Vagina (tissue), 2 donors: ENCODE results near the gene PPP4R1. TPM values are rescaled to one million over a fixed set of nuclear protein-coding genes. Genes with fewer than 3 reads are reported as not detected.

Experiments used
- DNase-seq, 2 donors: peaks; one replicate each; pipeline ENCODE4 v3.0.0-alpha.2; 2017; ENCODE audit errors: extremely low spot score in 2 of 2
- H3K27ac ChIP-seq: fragments of 200-600 bp; sonication (generic); one replicate; pipeline ENCODE4 v1.5.1; 2019
- H3K27me3 ChIP-seq: fragments of 200-600 bp; sonication (generic); one replicate; pipeline ENCODE4 v1.5.1; 2019
- H3K36me3 ChIP-seq, 2 donors: fragments of 200-600 bp; sonication (generic); one replicate each; pipeline ENCODE4 v1.5.1; 2017 to 2019
- H3K4me1 ChIP-seq: fragments of 200-600 bp; sonication (generic); one replicate; pipeline ENCODE4 v1.5.1; 2019
- H3K4me3 ChIP-seq, 2 donors: fragments of 200-600 bp; sonication (generic); 1 replicate in 1 of 2; 2 replicates in 1 of 2; pipeline ENCODE4 v1.5.1; 2016 to 2019
- H3K9me3 ChIP-seq: fragments of 200-600 bp; sonication (generic); one replicate; pipeline ENCODE4 v1.5.1; 2019
- CTCF ChIP-seq, 3 experiments: fragments of 450-650 bp in 2 of 3; fragments of 200-600 bp in 1 of 3; sonication (generic) in 1 of 3; IDR thresholded peaks; one replicate each; pipeline ENCODE4 v1.5.1; 2017 to 2019; ENCODE audit warnings: antibody characterized with exemption in 3 of 3, mild to moderate bottlenecking in 2 of 3, moderate library complexity in 2 of 3
- POLR2A ChIP-seq, 2 donors: fragments of 450-650 bp; IDR thresholded peaks; one replicate each; pipeline ENCODE4 v1.6.1; 2017; ENCODE audit warnings: antibody characterized with exemption in 2 of 2, mild to moderate bottlenecking in 2 of 2, moderate library complexity in 2 of 2
- POLR2AphosphoS5 ChIP-seq, 2 donors: sonication (generic); formaldehyde crosslinking; IDR thresholded peaks; one replicate each; pipeline ENCODE4 v1.9.0; 2017; ENCODE audit warnings: antibody characterized with exemption in 2 of 2, mild to moderate bottlenecking in 2 of 2, low read depth in 1 of 2; ENCODE audit not compliant: insufficient read depth in 1 of 2
- intact Hi-C: fragments of 100-400 bp; cut with DNase I; formaldehyde crosslinking; loops from one replicate; pipeline ENCODE4 v1.15.1; 2023
- total RNA-seq: library from RNA; depleted of rRNA; stranded (reverse); fragments of >200 nt; gene quantifications from one replicate; pipeline ENCODE4 v1.2.3, GENCODE V29; 2016

Gene PPP4R1
- total RNA-seq, 1 donor from 2014 or later = 127 TPM

DNA sequence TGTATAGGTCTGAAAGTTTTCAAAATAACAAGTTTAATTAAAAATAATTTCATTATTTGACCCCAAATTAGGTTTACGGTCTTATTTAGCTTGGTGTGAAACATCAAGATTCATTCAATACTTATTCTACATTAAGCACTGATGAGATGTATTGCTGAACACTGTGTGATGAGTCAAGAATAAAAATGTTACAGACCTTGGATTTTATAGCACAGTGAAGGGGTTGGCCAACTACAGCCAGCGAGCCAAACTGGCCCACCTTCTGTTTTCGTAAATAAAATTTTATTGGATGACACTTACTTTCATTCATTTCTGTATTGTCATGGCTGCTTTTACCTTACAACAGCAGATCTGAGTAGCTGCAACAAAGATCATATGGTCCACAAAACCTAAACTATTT lies 8.3 kb downstream of the PPP4R1 start:
- no peak for TF ChIP-seq POLR2A (IDR thresholded peaks at IDR 0.05)
- TF ChIP-seq CTCF (IDR thresholded peaks at IDR 0.05) = no peak
- no peak for TF ChIP-seq POLR2AphosphoS5 (IDR thresholded peaks at IDR 0.05; ENCODE audit: insufficient read depth in 1 of 2, low read depth in 1 of 2)

GRCh38 chr18:9604348-9604747 lies 10.0 kb downstream of the PPP4R1 start:
- no peak for TF ChIP-seq POLR2AphosphoS5 (IDR thresholded peaks at IDR 0.05; ENCODE audit: insufficient read depth in 1 of 2, low read depth in 1 of 2)
- no peak for TF ChIP-seq POLR2A (IDR thresholded peaks at IDR 0.05)
- no peak for TF ChIP-seq CTCF (IDR thresholded peaks at IDR 0.05)
- intact Hi-C loops = no loop called here
- Histone ChIP-seq H3K4me3 (no peak overlapping the region), H3K36me3 (no peaks in the 10 kb centered on the region), H3K27ac (no peak overlapping the region), H3K27me3 (no peaks in the 10 kb centered on the region), H3K4me1 (peaks cover 38% of the 10 kb centered on the region), H3K9me3 (peaks cover 7% of the 10 kb centered on the region)
- no peak for DNase-seq

More for the DNA sequence above, 8.3 kb downstream of the PPP4R1 start:
- DNase-seq = no peak
- Histone ChIP-seq H3K4me3 (no peak overlapping the region), H3K36me3 (peaks cover 0 to 1% of the 10 kb centered on the region in 2 donors), H3K27ac (no peak overlapping the region), H3K9me3 (no peaks in the 10 kb centered on the region), H3K27me3 (no peaks in the 10 kb centered on the region), H3K4me1 (peaks cover 50% of the 10 kb centered on the region)
- intact Hi-C loops = no loop called here

DNA sequence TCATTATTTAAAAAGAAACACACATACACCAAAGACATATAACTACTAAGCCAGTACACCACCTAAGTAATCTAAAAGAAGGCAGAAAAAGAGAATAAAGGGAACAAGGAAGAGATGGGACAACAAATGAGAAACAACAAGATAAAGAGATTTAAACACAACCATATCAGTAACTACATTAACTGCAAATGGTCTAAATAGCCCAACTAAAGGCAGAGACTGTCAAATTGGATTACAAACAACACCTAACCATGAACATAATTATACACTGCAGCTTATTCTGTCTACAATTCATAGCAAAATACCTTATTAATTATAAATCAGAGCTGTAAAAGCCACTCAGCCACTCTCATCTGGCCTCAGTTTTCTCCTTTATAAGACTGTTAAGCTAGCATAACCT lies 15.0 kb downstream of the PPP4R1 start:
- H3K27ac ChIP-seq = no peak overlapping the region
- H3K36me3 ChIP-seq = no peaks in the 10 kb centered on the region
- no peak overlapping the region for H3K4me3 ChIP-seq
- intact Hi-C loops = no loop called here
- DNase-seq = no peak
- peaks cover 7% of the 10 kb centered on the region for H3K9me3 ChIP-seq
- TF ChIP-seq POLR2A (IDR thresholded peaks at IDR 0.05) = no peak
- TF ChIP-seq CTCF (IDR thresholded peaks at IDR 0.05) = no peak
- no peak for TF ChIP-seq POLR2AphosphoS5 (IDR thresholded peaks at IDR 0.05; ENCODE audit: insufficient read depth in 1 of 2, low read depth in 1 of 2)
- H3K4me1 ChIP-seq = peaks cover 32% of the 10 kb centered on the region
- H3K27me3 ChIP-seq = no peaks in the 10 kb centered on the region

DNA sequence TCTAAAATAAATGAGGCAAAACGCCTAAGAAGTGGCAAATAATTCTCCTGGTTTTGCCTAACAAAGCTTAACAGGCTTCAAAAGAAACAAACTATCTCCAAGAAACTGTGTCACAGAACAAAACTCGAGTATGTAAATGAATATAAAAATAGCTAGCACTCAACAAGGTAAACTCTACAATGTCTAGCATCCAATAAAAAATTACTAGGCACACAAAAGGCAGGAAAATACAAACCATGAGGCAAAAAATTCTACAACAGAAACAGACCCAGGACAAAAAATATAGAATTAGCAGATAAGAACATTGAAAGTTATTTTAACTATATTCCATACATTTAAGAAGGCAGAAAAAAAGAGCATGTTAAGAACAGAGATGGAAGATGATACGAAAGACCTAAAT lies 16.8 kb downstream of the PPP4R1 start:
- no peak overlapping the region for H3K27ac ChIP-seq
- H3K4me1 ChIP-seq = peaks cover 31% of the 10 kb centered on the region
- DNase-seq = no peak
- peaks cover 7% of the 10 kb centered on the region for H3K9me3 ChIP-seq
- intact Hi-C loops = no loop called here
- H3K36me3 ChIP-seq = peaks cover 0 to 2% of the 10 kb centered on the region in 2 donors
- TF ChIP-seq POLR2A (IDR thresholded peaks at IDR 0.05) = no peak
- no peak for TF ChIP-seq POLR2AphosphoS5 (IDR thresholded peaks at IDR 0.05; ENCODE audit: insufficient read depth in 1 of 2, low read depth in 1 of 2)
- H3K4me3 ChIP-seq = no peak overlapping the region
- H3K27me3 ChIP-seq = no peaks in the 10 kb centered on the region

DNA sequence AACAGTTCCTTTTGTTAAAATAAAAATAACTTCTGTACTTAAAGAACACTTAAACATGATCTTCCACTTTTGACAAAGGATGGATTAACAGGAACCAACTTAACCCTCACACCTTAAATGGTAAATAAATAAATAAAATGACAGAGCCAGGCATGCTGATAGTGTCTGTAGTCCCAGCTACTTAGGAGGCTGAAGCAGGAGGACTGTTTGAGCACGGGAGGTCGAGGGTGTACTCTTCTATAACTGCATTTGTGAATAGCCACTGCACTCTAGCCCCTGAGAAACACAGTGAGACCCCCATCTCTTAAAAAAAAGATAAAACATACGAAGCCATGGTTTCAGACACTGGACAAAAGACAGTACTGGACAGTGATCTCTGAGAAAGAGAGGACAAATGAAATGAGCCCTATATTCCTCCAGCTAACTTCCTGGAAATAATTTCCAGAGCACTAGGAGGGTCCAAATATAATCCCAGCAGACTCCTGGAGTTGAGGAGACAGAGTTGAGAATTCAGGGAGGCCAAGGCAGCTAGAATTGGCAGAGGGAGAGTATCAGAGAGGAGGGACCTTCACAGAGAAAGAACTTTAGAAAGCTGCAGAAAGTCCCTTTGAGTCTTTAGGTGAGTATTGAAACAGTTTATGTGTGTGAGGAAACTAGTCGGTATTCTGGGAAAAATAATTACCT lies 17.4 kb downstream of the PPP4R1 start:
- H3K36me3 ChIP-seq = peaks cover 0 to 3% of the 10 kb centered on the region in 2 donors
- H3K4me1 ChIP-seq = peaks cover 31% of the 10 kb centered on the region
- no peak overlapping the region for H3K4me3 ChIP-seq
- H3K9me3 ChIP-seq = peaks cover 7% of the 10 kb centered on the region
- no peak overlapping the region for H3K27ac ChIP-seq
- TF ChIP-seq CTCF (IDR thresholded peaks at IDR 0.05) (no peak), POLR2A (IDR thresholded peaks at IDR 0.05) (no peak), POLR2AphosphoS5 (IDR thresholded peaks at IDR 0.05; ENCODE audit: insufficient read depth in 1 of 2, low read depth in 1 of 2) (no peak)
- no peak for DNase-seq
- H3K27me3 ChIP-seq = no peaks in the 10 kb centered on the region
- intact Hi-C loops = no loop called here
